ENCODE data around the gene PRIM1.
A peak's percentile ranks its signal among the peaks of the same experiment; 100 is the strongest.
"Not testable (repeated sequence)": the region's sequence is repeated elsewhere in the genome, so short reads cannot be mapped to it uniquely, and the experiment has no call there.

PRIM1 gene

GRCh38 chr12:56751712-56752598 is at the start of gene PRIM1:
PRIM1 (minus strand) TSS chr12:56752323; CDS start chr12:56752298, 25 bp downstream.
- peak within 1 kb of the TSS; percentile 53 to 64 for H3K27ac ChIP-seq (ENCODE audit: low read depth in 2 of 2, low read length in 2 of 2)
- H3K9ac ChIP-seq (ENCODE audit: low read depth in 1 of 2, low read length in 2 of 2) = peak within 1 kb of the TSS; percentile 60 to 76
- H3K4me3 ChIP-seq (ENCODE audit: low read length in 2 of 2) = peak within 1 kb of the TSS; percentile 92 to 96
- H3K36me3 ChIP-seq (ENCODE audit: control insufficient read depth in 2 of 2, insufficient read depth in 2 of 2, low read length in 2 of 2) = peaks cover 0 to under 1% of the 10 kb centered on the region in 2 donors
- H3K9me3 ChIP-seq (ENCODE audit: control insufficient read depth in 2 of 2, low read length in 2 of 2) = no peaks in the 10 kb centered on the region
- H3K27me3 ChIP-seq (ENCODE audit: control insufficient read depth in 2 of 2, insufficient read depth in 2 of 2, low read length in 2 of 2) = no peaks in the 10 kb centered on the region
- H3K4me1 ChIP-seq (ENCODE audit: control insufficient read depth in 2 of 2, insufficient read depth in 2 of 2, low read length in 2 of 2) = peaks cover 0 to 6% of the 10 kb centered on the region in 2 donors

GRCh38 chr12:56800221-56800620 is 48.1 kb upstream of the PRIM1 start:
- no peak overlapping the region for H3K9ac ChIP-seq (ENCODE audit: low read depth in 1 of 2, low read length in 2 of 2)
- no peak overlapping the region for H3K4me3 ChIP-seq (ENCODE audit: low read length in 2 of 2)
- no peaks in the 10 kb centered on the region for H3K36me3 ChIP-seq (ENCODE audit: control insufficient read depth in 2 of 2, insufficient read depth in 2 of 2, low read length in 2 of 2)
- H3K27ac ChIP-seq (ENCODE audit: low read depth in 2 of 2, low read length in 2 of 2) = no peak overlapping the region
- no peaks in the 10 kb centered on the region for H3K27me3 ChIP-seq (ENCODE audit: control insufficient read depth in 2 of 2, insufficient read depth in 2 of 2, low read length in 2 of 2)
- no peaks in the 10 kb centered on the region for H3K9me3 ChIP-seq (ENCODE audit: control insufficient read depth in 2 of 2, low read length in 2 of 2)
- no peaks in the 10 kb centered on the region for H3K4me1 ChIP-seq (ENCODE audit: control insufficient read depth in 2 of 2, insufficient read depth in 2 of 2, low read length in 2 of 2)

- H3K27me3 ChIP-seq (ENCODE audit: control insufficient read depth in 2 of 2, insufficient read depth in 2 of 2, low read length in 2 of 2); H3K9ac ChIP-seq (ENCODE audit: low read depth in 1 of 2, low read length in 2 of 2); H3K4me1 ChIP-seq (ENCODE audit: control insufficient read depth in 2 of 2, insufficient read depth in 2 of 2, low read length in 2 of 2); H3K9me3 ChIP-seq (ENCODE audit: control insufficient read depth in 2 of 2, low read length in 2 of 2); H3K27ac ChIP-seq (ENCODE audit: low read depth in 2 of 2, low read length in 2 of 2); H3K36me3 ChIP-seq (ENCODE audit: control insufficient read depth in 2 of 2, insufficient read depth in 2 of 2, low read length in 2 of 2); H3K4me3 ChIP-seq (ENCODE audit: low read length in 2 of 2): not testable (repeated sequence)
Observed at GRCh38 chr12:56799345-56799744, 47.2 kb upstream of the PRIM1 start.

GRCh38 chr12:56795791-56796190 is 43.7 kb upstream of the PRIM1 start:
- not testable (repeated sequence) for H3K9ac ChIP-seq (ENCODE audit: low read depth in 1 of 2, low read length in 2 of 2)

GRCh38 chr12:56795046-56795562 is 43.0 kb upstream of the PRIM1 start:
- H3K36me3 ChIP-seq (ENCODE audit: control insufficient read depth in 2 of 2, insufficient read depth in 2 of 2, low read length in 2 of 2); H3K9ac ChIP-seq (ENCODE audit: low read depth in 1 of 2, low read length in 2 of 2); H3K27ac ChIP-seq (ENCODE audit: low read depth in 2 of 2, low read length in 2 of 2); H3K27me3 ChIP-seq (ENCODE audit: control insufficient read depth in 2 of 2, insufficient read depth in 2 of 2, low read length in 2 of 2); H3K9me3 ChIP-seq (ENCODE audit: control insufficient read depth in 2 of 2, low read length in 2 of 2); H3K4me1 ChIP-seq (ENCODE audit: control insufficient read depth in 2 of 2, insufficient read depth in 2 of 2, low read length in 2 of 2); H3K4me3 ChIP-seq (ENCODE audit: low read length in 2 of 2): not testable (repeated sequence)

More at GRCh38 chr12:56795791-56796190, 43.7 kb upstream of the PRIM1 start:
- H3K4me3 ChIP-seq (ENCODE audit: low read length in 2 of 2); H3K27ac ChIP-seq (ENCODE audit: low read depth in 2 of 2, low read length in 2 of 2); H3K9me3 ChIP-seq (ENCODE audit: control insufficient read depth in 2 of 2, low read length in 2 of 2); H3K27me3 ChIP-seq (ENCODE audit: control insufficient read depth in 2 of 2, insufficient read depth in 2 of 2, low read length in 2 of 2); H3K36me3 ChIP-seq (ENCODE audit: control insufficient read depth in 2 of 2, insufficient read depth in 2 of 2, low read length in 2 of 2); H3K4me1 ChIP-seq (ENCODE audit: control insufficient read depth in 2 of 2, insufficient read depth in 2 of 2, low read length in 2 of 2): not testable (repeated sequence)

GRCh38 chr12:56793124-56793523 is 41.0 kb upstream of the PRIM1 start:
- H3K9ac ChIP-seq (ENCODE audit: low read depth in 1 of 2, low read length in 2 of 2); H3K27me3 ChIP-seq (ENCODE audit: control insufficient read depth in 2 of 2, insufficient read depth in 2 of 2, low read length in 2 of 2); H3K4me3 ChIP-seq (ENCODE audit: low read length in 2 of 2); H3K9me3 ChIP-seq (ENCODE audit: control insufficient read depth in 2 of 2, low read length in 2 of 2); H3K36me3 ChIP-seq (ENCODE audit: control insufficient read depth in 2 of 2, insufficient read depth in 2 of 2, low read length in 2 of 2); H3K27ac ChIP-seq (ENCODE audit: low read depth in 2 of 2, low read length in 2 of 2); H3K4me1 ChIP-seq (ENCODE audit: control insufficient read depth in 2 of 2, insufficient read depth in 2 of 2, low read length in 2 of 2): not testable (repeated sequence)

- Histone ChIP-seq H3K9me3 (ENCODE audit: control insufficient read depth in 2 of 2, low read length in 2 of 2) (no peaks in the 10 kb centered on the region), H3K4me3 (ENCODE audit: low read length in 2 of 2) (no peak overlapping the region), H3K27me3 (ENCODE audit: control insufficient read depth in 2 of 2, insufficient read depth in 2 of 2, low read length in 2 of 2) (no peaks in the 10 kb centered on the region), H3K9ac (ENCODE audit: low read depth in 1 of 2, low read length in 2 of 2) (no peak overlapping the region), H3K36me3 (ENCODE audit: control insufficient read depth in 2 of 2, insufficient read depth in 2 of 2, low read length in 2 of 2) (no peaks in the 10 kb centered on the region), H3K4me1 (ENCODE audit: control insufficient read depth in 2 of 2, insufficient read depth in 2 of 2, low read length in 2 of 2) (no peaks in the 10 kb centered on the region), H3K27ac (ENCODE audit: low read depth in 2 of 2, low read length in 2 of 2) (no peak overlapping the region)
Observed at GRCh38 chr12:56792678-56793077, 40.6 kb upstream of the PRIM1 start.

GRCh38 chr12:56789429-56789828 is 37.3 kb upstream of the PRIM1 start:
- H3K4me1 ChIP-seq (ENCODE audit: control insufficient read depth in 2 of 2, insufficient read depth in 2 of 2, low read length in 2 of 2); H3K9ac ChIP-seq (ENCODE audit: low read depth in 1 of 2, low read length in 2 of 2); H3K4me3 ChIP-seq (ENCODE audit: low read length in 2 of 2); H3K36me3 ChIP-seq (ENCODE audit: control insufficient read depth in 2 of 2, insufficient read depth in 2 of 2, low read length in 2 of 2); H3K27me3 ChIP-seq (ENCODE audit: control insufficient read depth in 2 of 2, insufficient read depth in 2 of 2, low read length in 2 of 2); H3K9me3 ChIP-seq (ENCODE audit: control insufficient read depth in 2 of 2, low read length in 2 of 2); H3K27ac ChIP-seq (ENCODE audit: low read depth in 2 of 2, low read length in 2 of 2): not testable (repeated sequence)

- H3K9ac ChIP-seq (ENCODE audit: low read depth in 1 of 2, low read length in 2 of 2) = no peak overlapping the region
- H3K9me3 ChIP-seq (ENCODE audit: control insufficient read depth in 2 of 2, low read length in 2 of 2) = no peaks in the 10 kb centered on the region
- H3K36me3 ChIP-seq (ENCODE audit: control insufficient read depth in 2 of 2, insufficient read depth in 2 of 2, low read length in 2 of 2) = no peaks in the 10 kb centered on the region
- no peak overlapping the region for H3K4me3 ChIP-seq (ENCODE audit: low read length in 2 of 2)
- no peaks in the 10 kb centered on the region for H3K4me1 ChIP-seq (ENCODE audit: control insufficient read depth in 2 of 2, insufficient read depth in 2 of 2, low read length in 2 of 2)
- H3K27me3 ChIP-seq (ENCODE audit: control insufficient read depth in 2 of 2, insufficient read depth in 2 of 2, low read length in 2 of 2) = no peaks in the 10 kb centered on the region
- no peak overlapping the region for H3K27ac ChIP-seq (ENCODE audit: low read depth in 2 of 2, low read length in 2 of 2)
Observed at GRCh38 chr12:56787498-56787897, 35.4 kb upstream of the PRIM1 start.

- H3K27me3 ChIP-seq (ENCODE audit: control insufficient read depth in 2 of 2, insufficient read depth in 2 of 2, low read length in 2 of 2) = no peaks in the 10 kb centered on the region
- no peak overlapping the region for H3K9ac ChIP-seq (ENCODE audit: low read depth in 1 of 2, low read length in 2 of 2)
- no peaks in the 10 kb centered on the region for H3K4me1 ChIP-seq (ENCODE audit: control insufficient read depth in 2 of 2, insufficient read depth in 2 of 2, low read length in 2 of 2)
- no peak overlapping the region for H3K27ac ChIP-seq (ENCODE audit: low read depth in 2 of 2, low read length in 2 of 2)
- H3K36me3 ChIP-seq (ENCODE audit: control insufficient read depth in 2 of 2, insufficient read depth in 2 of 2, low read length in 2 of 2) = no peaks in the 10 kb centered on the region
- H3K9me3 ChIP-seq (ENCODE audit: control insufficient read depth in 2 of 2, low read length in 2 of 2) = no peaks in the 10 kb centered on the region
- H3K4me3 ChIP-seq (ENCODE audit: low read length in 2 of 2) = no peak overlapping the region
Observed at GRCh38 chr12:56785874-56786273, 33.8 kb upstream of the PRIM1 start.

Data from mucosa of rectum (tissue), 2 donors.